HG03280 (cell line): ENCODE results near the gene TPBGL.

ENCODE experiments used
- ATAC-seq: cut with Tn5 transposase; IDR thresholded peaks from one replicate; pipeline ENCODE4 v1.9.1; 2021; ENCODE audit warnings: mild to moderate bottlenecking, moderate library complexity; ENCODE audit not compliant: unreplicated experiment

TPBGL gene

GRCh38 chr11:75245356-75246005, 4.9 kb downstream of the TPBGL start:
- no peak for ATAC-seq

- no peak for ATAC-seq
Measured at GRCh38 chr11:75246006-75246670, 5.6 kb downstream of the TPBGL start.

GRCh38 chr11:75246671-75247350, 6.2 kb downstream of the TPBGL start:
- ATAC-seq = no peak

- ATAC-seq = no peak
Measured at GRCh38 chr11:75248924-75249256, 8.3 kb downstream of the TPBGL start.

GRCh38 chr11:75249704-75250103, 9.1 kb downstream of the TPBGL start:
- no peak for ATAC-seq

GRCh38 chr11:75254326-75254725, 13.8 kb downstream of the TPBGL start:
- ATAC-seq = no peak

GRCh38 chr11:75260396-75261170, 20.0 kb downstream of the TPBGL start:
- no peak for ATAC-seq

- no peak for ATAC-seq
Measured at GRCh38 chr11:75261902-75262361, 21.4 kb downstream of the TPBGL start.

GRCh38 chr11:75262436-75262835, 21.9 kb downstream of the TPBGL start:
- no peak for ATAC-seq

- no peak for ATAC-seq
Measured at GRCh38 chr11:75262961-75263852, 22.6 kb downstream of the TPBGL start.

GRCh38 chr11:75263944-75264349, 23.4 kb downstream of the TPBGL start:
- ATAC-seq = no peak

GRCh38 chr11:75264356-75264755, 23.8 kb downstream of the TPBGL start:
- ATAC-seq = no peak

- ATAC-seq = no peak
Measured at GRCh38 chr11:75264971-75265370, 24.4 kb downstream of the TPBGL start.

GRCh38 chr11:75265851-75266531, 25.4 kb downstream of the TPBGL start:
- ATAC-seq = no peak

- ATAC-seq = no peak
Measured at GRCh38 chr11:75267171-75267970, 26.8 kb downstream of the TPBGL start.

- no peak for ATAC-seq
Measured at GRCh38 chr11:75268626-75269366, 28.2 kb downstream of the TPBGL start.

- no peak for ATAC-seq
Measured at GRCh38 chr11:75269367-75269660, 28.7 kb downstream of the TPBGL start.

- ATAC-seq = no peak
Measured at GRCh38 chr11:75269896-75270295, 29.3 kb downstream of the TPBGL start.
